ENCODE data around the gene LDHAL6B. TPM values are rescaled to one million over a fixed set of nuclear protein-coding genes. Genes with fewer than 3 reads are reported as not detected.

Gene LDHAL6B
- total and polyA plus RNA-seq, 2 of the 8 experiments (the other 6 are each of a cell fraction or from before 2014, with no cell fraction given), result not detected

GRCh38 chr15:59255680-59256336 is 49.2 kb downstream of the LDHAL6B start (continued):
- no peak for TF ChIP-seq SRF (IDR thresholded peaks at IDR 0.05; ENCODE audit: low read depth, low read length)
- no peak for TF ChIP-seq SUZ12 (IDR thresholded peaks at IDR 0.05; ENCODE audit: low read length)
- TF ChIP-seq POLR2AphosphoS5 (IDR thresholded peaks at IDR 0.05; ENCODE audit: low read depth, low read length), result no peak
- TF ChIP-seq GTF2F1 (IDR thresholded peaks at IDR 0.05; ENCODE audit: borderline replicate concordance, low read depth, low read length), result no peak
- no peak for TF ChIP-seq BRCA1 (IDR thresholded peaks at IDR 0.05; ENCODE audit: low read depth, low read length)
- no peak for TF ChIP-seq FOSL1 (IDR thresholded peaks at IDR 0.05; ENCODE audit: insufficient read depth, low read depth, low read length)

All from H1 (cell line).